Uterus (tissue), 4 donors: ENCODE results near the gene ECI1. TPM values are rescaled to one million over a fixed set of nuclear protein-coding genes. Genes with fewer than 3 reads are reported as not detected.

Source experiments
- DNase-seq, 2 donors: peaks; one replicate each; pipeline ENCODE4 v3.0.0-alpha.2; 2019 to 2020
- H3K27ac ChIP-seq, 2 donors: fragments of 200-600 bp; sonication (generic); 1 replicate in 1 of 2; 2 replicates in 1 of 2; pipeline ENCODE4 v1.5.1; 2016 to 2018
- H3K27me3 ChIP-seq, 2 donors: fragments of 200-600 bp; sonication (generic); one replicate each; pipeline ENCODE4 v1.5.1; 2018 to 2019; ENCODE audit warnings: control low read depth in 1 of 2
- H3K36me3 ChIP-seq, 2 donors: fragments of 200-600 bp; sonication (generic); one replicate each; pipeline ENCODE4 v1.5.1; 2019; ENCODE audit warnings: control low read depth in 1 of 2
- H3K4me1 ChIP-seq, 2 donors: fragments of 200-600 bp; sonication (generic); one replicate each; pipeline ENCODE4 v1.5.1; 2018 to 2019; ENCODE audit warnings: control low read depth in 1 of 2
- H3K4me3 ChIP-seq, 2 donors: fragments of 200-600 bp; sonication (generic); 1 replicate in 1 of 2; 2 replicates in 1 of 2; pipeline ENCODE4 v1.5.1; 2018 to 2019; ENCODE audit warnings: mild to moderate bottlenecking in 1 of 2
- H3K9me3 ChIP-seq, 2 donors: fragments of 200-600 bp; sonication (generic); one replicate each; pipeline ENCODE4 v1.5.1; 2019; ENCODE audit warnings: control low read depth in 1 of 2
- CTCF ChIP-seq, 4 experiments: fragments of 200-600 bp in 2 of 4; fragments of 450-650 bp in 2 of 4; sonication (generic) in 2 of 4; IDR thresholded peaks; one replicate each; pipeline ENCODE4 v1.5.1; 2016 to 2019; ENCODE audit warnings: antibody characterized with exemption in 4 of 4, mild to moderate bottlenecking in 2 of 4, moderate library complexity in 1 of 4
- POLR2A ChIP-seq, 2 donors: fragments of 450-650 bp; IDR thresholded peaks; one replicate each; pipeline ENCODE4 v1.6.1; 2016; ENCODE audit warnings: antibody characterized with exemption in 2 of 2, mild to moderate bottlenecking in 1 of 2, moderate library complexity in 1 of 2
- intact Hi-C: fragments of 100-400 bp; cut with DNase I; formaldehyde crosslinking; loops from one replicate; pipeline ENCODE4 v1.15.1; 2023; ENCODE audit warnings: low total_unique reads
- total RNA-seq, 4 donors: library from RNA; depleted of rRNA in 3 of 4; stranded (reverse); fragments of >200 nt in 3 of 4; gene quantifications; one replicate each; pipeline versions ENCODE4 v1.1.0 to v1.2.4, GENCODE V29; 2014 to 2023
- donor health status: DM: yes; HTN: yes; CAD: no.

The ECI1 gene
- total RNA-seq, 4 donors from 2014 or later = 4.9 to 89.1 (median 40.1) TPM

GRCh38 chr16:2232094-2232990 is 19.0 kb downstream of the ECI1 start:
- Histone ChIP-seq H3K4me1 (peaks cover 0 to 12% of the 10 kb centered on the region in 2 donors), H3K36me3 (no peaks in the 10 kb centered on the region), H3K4me3 (no peak overlapping the region), H3K27me3 (peaks cover 5 to 7% of the 10 kb centered on the region in 2 donors), H3K9me3 (no peaks in the 10 kb centered on the region), H3K27ac (no peak overlapping the region)
- TF ChIP-seq POLR2A (IDR thresholded peaks at IDR 0.05) = no peak
- intact Hi-C loops = no loop called here
- no peak for DNase-seq

GRCh38 chr16:2231016-2231931 is 20.1 kb downstream of the ECI1 start:
- DNase-seq = no peak
- H3K36me3 ChIP-seq = no peaks in the 10 kb centered on the region
- intact Hi-C loops = no loop called here
- H3K4me1 ChIP-seq = peaks cover 0 to 2% of the 10 kb centered on the region in 2 donors
- H3K27ac ChIP-seq = no peak overlapping the region
- no peak overlapping the region for H3K4me3 ChIP-seq
- no peaks in the 10 kb centered on the region for H3K9me3 ChIP-seq
- H3K27me3 ChIP-seq = no peaks in the 10 kb centered on the region
- TF ChIP-seq POLR2A (IDR thresholded peaks at IDR 0.05) (no peak), CTCF (IDR thresholded peaks at IDR 0.05) (no peak)

GRCh38 chr16:2230376-2230775 is 21.0 kb downstream of the ECI1 start:
- H3K27ac ChIP-seq = no peak overlapping the region
- H3K4me1 ChIP-seq = no peaks in the 10 kb centered on the region
- H3K36me3 ChIP-seq = no peaks in the 10 kb centered on the region
- TF ChIP-seq CTCF (IDR thresholded peaks at IDR 0.05) (no peak), POLR2A (IDR thresholded peaks at IDR 0.05) (no peak)
- no peaks in the 10 kb centered on the region for H3K9me3 ChIP-seq
- H3K27me3 ChIP-seq = no peaks in the 10 kb centered on the region
- intact Hi-C loops = no loop called here
- DNase-seq = no peak
- H3K4me3 ChIP-seq = no peak overlapping the region

- intact Hi-C loops = no loop called here
- H3K36me3 ChIP-seq = no peaks in the 10 kb centered on the region
Observed at GRCh38 chr16:2229632-2230250, 21.6 kb downstream of the ECI1 start.

More at GRCh38 chr16:2229632-2230250, 21.6 kb downstream of the ECI1 start:
- no peak overlapping the region for H3K27ac ChIP-seq
- no peak overlapping the region for H3K4me3 ChIP-seq
- H3K9me3 ChIP-seq = no peaks in the 10 kb centered on the region
- peaks cover 0 to 6% of the 10 kb centered on the region in 2 donors for H3K4me1 ChIP-seq
- no peaks in the 10 kb centered on the region for H3K27me3 ChIP-seq
- DNase-seq = no peak
- TF ChIP-seq CTCF (IDR thresholded peaks at IDR 0.05) = no peak
- no peak for TF ChIP-seq POLR2A (IDR thresholded peaks at IDR 0.05)
